K562 (cell line): ENCODE data around the gene SLC7A4. TPM values are rescaled to one million over a fixed set of nuclear protein-coding genes. Genes with fewer than 3 reads are reported as not detected.

Experiments
- BRCA1 ChIP-seq, 2 experiments: fragments of 450-650 bp in 1 of 2; sonication (generic) in 1 of 2; formaldehyde crosslinking in 1 of 2; IDR thresholded peaks; 2 replicates each; pipeline versions ENCODE4 v1.5.0 to v1.6.1; 2017 to 2020; ENCODE audit warnings: mild to moderate bottlenecking in 1 of 2, missing genetic modification reagents in 1 of 2
- CCNT2 ChIP-seq: IDR thresholded peaks from 2 replicates; pipeline ENCODE4 v1.6.1; 2011; ENCODE audit warnings: borderline replicate concordance, low read depth, mild to moderate bottlenecking, moderate library complexity, mixed read lengths, low read length; ENCODE audit not compliant: insufficient read length; ENCODE audit errors: extremely low read depth
- CHCHD3 ChIP-seq: fragments of 250-450 bp; sonication (Bioruptor Pico); IDR thresholded peaks from 2 replicates; pipeline ENCODE4 v2.1.2; 2022; ENCODE audit warnings: mild to moderate bottlenecking
- COPS2 ChIP-seq: fragments of 450-650 bp; conservative IDR thresholded peaks from 2 replicates; pipeline ENCODE4 v1.6.1; 2016; ENCODE audit warnings: mild to moderate bottlenecking, moderate library complexity
- CREB1 ChIP-seq, 2 experiments: sonication (generic) in 1 of 2; formaldehyde crosslinking in 1 of 2; IDR thresholded peaks; 2 replicates each; pipeline versions ENCODE4 v1.6.1 to v1.8.0; 2012 to 2022; ENCODE audit warnings: inconsistent platforms in 1 of 2, mild to moderate bottlenecking in 1 of 2, missing genetic modification reagents in 1 of 2, moderate library complexity in 1 of 2
- ERF ChIP-seq: fragments of 450-650 bp; formaldehyde crosslinking; IDR thresholded peaks from 2 replicates; pipeline ENCODE4 v1.4.0; 2020; ENCODE audit warnings: mild to moderate bottlenecking, mixed read lengths
- HDAC2 ChIP-seq: fragments of 450-650 bp; IDR thresholded peaks from 2 replicates; pipeline ENCODE4 v1.6.1; 2016; ENCODE audit warnings: mild to moderate bottlenecking
- KDM5B ChIP-seq: fragments of 200-600 bp; sonication (generic); IDR thresholded peaks from 2 replicates; pipeline ENCODE4 v1.6.1; 2012; ENCODE audit warnings: low read depth, mild to moderate bottlenecking, moderate library complexity, low read length, control low read depth, inconsistent platforms; ENCODE audit not compliant: insufficient replicate concordance
- KLF10 ChIP-seq: fragments of 250-450 bp; sonication (Bioruptor Pico); IDR thresholded peaks from 2 replicates; pipeline ENCODE4 v1.6.1; 2021; ENCODE audit warnings: matching md5 sums
- MAFG ChIP-seq: fragments of 450-650 bp; conservative IDR thresholded peaks from 2 replicates; pipeline ENCODE4 v1.6.1; 2016; ENCODE audit warnings: missing genetic modification characterization, missing compliant biosample characterization
- MXI1 ChIP-seq: IDR thresholded peaks from 2 replicates; pipeline ENCODE4 v1.6.1; 2011; ENCODE audit warnings: low read depth, mild to moderate bottlenecking, improper control_type of control experiment, low read length
- NONO ChIP-seq, 2 experiments: fragments of 200-400 bp in 1 of 2; fragments of 450-650 bp in 1 of 2; formaldehyde crosslinking in 1 of 2; IDR thresholded peaks; 2 replicates each; pipeline ENCODE4 v1.6.1; 2017; ENCODE audit warnings: low read depth in 2 of 2, mild to moderate bottlenecking in 2 of 2, moderate library complexity in 2 of 2, low read length in 1 of 2
- POLR2A ChIP-seq: fragments of 450-650 bp; conservative IDR thresholded peaks from 2 replicates; pipeline ENCODE4 v1.6.1; 2016
- RBM15 ChIP-seq: fragments of 200-400 bp; formaldehyde crosslinking; IDR thresholded peaks from 2 replicates; pipeline ENCODE4 v1.6.1; 2018; ENCODE audit warnings: mild to moderate bottlenecking, low read length, moderate library complexity; ENCODE audit not compliant: insufficient read depth
- TCF7L2 ChIP-seq: fragments of 150-350 bp; IDR thresholded peaks from 2 replicates; pipeline ENCODE4 v1.6.1; 2016; ENCODE audit warnings: low read depth, mild to moderate bottlenecking, low read length, moderate library complexity
- ZNF133 ChIP-seq: fragments of 250-450 bp; sonication (Bioruptor Pico); IDR thresholded peaks from 2 replicates; pipeline ENCODE4 v1.4.0; 2020; ENCODE audit warnings: mild to moderate bottlenecking
- ZNF217 ChIP-seq: sonication (generic); formaldehyde crosslinking; IDR thresholded peaks from 2 replicates; pipeline ENCODE4 v1.8.0; 2022; ENCODE audit warnings: mild to moderate bottlenecking, missing genetic modification reagents
- ZNF561 ChIP-seq: fragments of 450-650 bp; formaldehyde crosslinking; conservative IDR thresholded peaks from 2 replicates; pipeline ENCODE4 v1.4.0; 2020; ENCODE audit warnings: mild to moderate bottlenecking, moderate library complexity
- ZNF76 ChIP-seq: fragments of 250-450 bp; sonication (Bioruptor Pico); IDR thresholded peaks from 2 replicates; pipeline ENCODE4 v1.4.0; 2020; ENCODE audit warnings: mild to moderate bottlenecking, moderate library complexity, borderline replicate concordance
- ZNF830 ChIP-seq: fragments of 250-450 bp; sonication (Bioruptor Pico); IDR thresholded peaks from 2 replicates; pipeline ENCODE4 v1.5.0; 2021; ENCODE audit warnings: mild to moderate bottlenecking
- polyA plus RNA-seq, 8 experiments: library from polyadenylated mRNA; depleted of rRNA in 4 of 8; stranded (reverse) in 5 of 8; unstranded in 3 of 8; fragments of >200 nt; fragmentation: Nextera tagmentation in 2 of 8; fragmentation: Illumina TruSeq in 1 of 8; extraction: Ambion mirVana in 2 of 8; extraction: Trizol in 1 of 8; gene quantifications; 2 replicates each; pipeline versions ENCODE4 v1.2.1 to v1.2.3, GENCODE V29; 2011 to 2014; ENCODE audit warnings: inconsistent platforms in 1 of 8, missing spikeins in 1 of 8
- total RNA-seq, 7 experiments: library from RNA; depleted of rRNA in 6 of 7; stranded (reverse); fragments of >200 nt in 6 of 7; fragmentation: Illumina TruSeq in 2 of 7; extraction: Trizol in 2 of 7; gene quantifications; 2 replicates each; pipeline versions ENCODE4 v1.2.1 to v1.2.3, GENCODE V29; 2011 to 2021; ENCODE audit warnings: low replicate concordance in 1 of 7
- TF ChIP-seq, protein P1 (sequence below): fragments of 250-450 bp; sonication (Bioruptor Pico); IDR thresholded peaks from 2 replicates; pipeline ENCODE4 v1.8.0; 2021; ENCODE audit warnings: mild to moderate bottlenecking, moderate library complexity
- TF ChIP-seq, protein P2 (sequence below): fragments of 450-650 bp; IDR thresholded peaks from 2 replicates; pipeline ENCODE4 v1.6.1; 2016; ENCODE audit warnings: borderline replicate concordance
- TF ChIP-seq, protein P3 (sequence below): fragments of 250-450 bp; sonication (Bioruptor Pico); IDR thresholded peaks from 2 replicates; pipeline ENCODE4 v1.5.0; 2021
- TF ChIP-seq, protein P4 (sequence below): fragments of 450-650 bp; IDR thresholded peaks from 2 replicates; pipeline ENCODE4 v1.6.1; 2018; ENCODE audit warnings: mild to moderate bottlenecking, low read depth; ENCODE audit not compliant: partially characterized antibody

The SLC7A4 gene
- total and polyA plus RNA-seq, 9 of the 15 experiments (the other 6 are each of a cell fraction or from before 2014, with no cell fraction given) = not detected

DNA sequence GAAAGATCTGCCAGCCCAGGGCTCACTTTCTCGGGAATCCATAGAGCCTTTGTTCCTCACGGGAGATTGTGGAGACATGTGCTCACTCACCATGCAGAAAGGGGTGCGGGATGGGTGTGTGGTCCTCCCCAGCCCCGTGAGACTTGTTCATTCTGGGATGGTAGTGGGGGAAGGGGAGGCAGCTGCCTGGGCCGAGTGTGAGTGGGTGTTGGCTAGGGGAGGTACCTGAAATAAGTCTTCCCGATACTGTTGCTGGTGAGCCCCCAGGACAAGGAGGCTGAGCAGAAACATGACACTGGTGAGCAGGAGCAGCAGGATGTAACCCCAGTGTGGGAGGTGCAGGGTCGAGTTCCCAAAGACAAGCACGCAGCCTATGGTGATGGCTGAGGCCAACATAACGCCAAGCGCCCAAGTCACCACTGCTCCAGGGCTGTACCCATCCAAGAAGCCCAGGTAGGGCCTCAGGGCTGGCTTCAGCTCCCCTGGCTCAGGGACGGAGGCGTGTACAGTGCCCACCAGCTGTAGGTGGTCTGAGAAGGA lies 2.8 kb downstream of the SLC7A4 start (continued):
- TF ChIP-seq CCNT2 (no peak), ZNF217 (CRISPR knock-in tag) (no peak), CHCHD3 (CRISPR knock-in tag) (no peak), MAFG (tag) (no peak), ZNF133 (no peak), ERF (CRISPR knock-in tag) (no peak), TCF7L2 (no peak), HDAC2 (no peak), RBM15 (no peak), BRCA1 (IDR thresholded peaks at IDR 0.05) (no peak), BRCA1 (CRISPR knock-in tag; IDR thresholded peaks at IDR 0.05) (0 out of 2 replicates have a peak, but pooled peaks have one; percentile 57), MXI1 (no peak), NONO (IDR thresholded peaks at IDR 0.05; ENCODE audit: low read depth in 2 of 2, low read length in 1 of 2) (no peak), CREB1 (IDR thresholded peaks at IDR 0.05) (no peak), CREB1 (CRISPR knock-in tag; IDR thresholded peaks at IDR 0.05) (no peak), KLF10 (CRISPR knock-in tag) (no peak), ZNF561 (CRISPR knock-in tag) (no peak), KDM5B (peak; percentile 19), POLR2A (no peak), ZNF830 (CRISPR knock-in tag) (peak; percentile 62; the same call in 1 of the 2 replicates), ZNF76 (CRISPR knock-in tag) (no peak), COPS2 (no peak)
- TF ChIP-seq, protein P1, sequence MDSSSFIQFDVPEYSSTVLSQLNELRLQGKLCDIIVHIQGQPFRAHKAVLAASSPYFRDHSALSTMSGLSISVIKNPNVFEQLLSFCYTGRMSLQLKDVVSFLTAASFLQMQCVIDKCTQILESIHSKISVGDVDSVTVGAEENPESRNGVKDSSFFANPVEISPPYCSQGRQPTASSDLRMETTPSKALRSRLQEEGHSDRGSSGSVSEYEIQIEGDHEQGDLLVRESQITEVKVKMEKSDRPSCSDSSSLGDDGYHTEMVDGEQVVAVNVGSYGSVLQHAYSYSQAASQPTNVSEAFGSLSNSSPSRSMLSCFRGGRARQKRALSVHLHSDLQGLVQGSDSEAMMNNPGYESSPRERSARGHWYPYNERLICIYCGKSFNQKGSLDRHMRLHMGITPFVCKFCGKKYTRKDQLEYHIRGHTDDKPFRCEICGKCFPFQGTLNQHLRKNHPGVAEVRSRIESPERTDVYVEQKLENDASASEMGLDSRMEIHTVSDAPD (CRISPR knock-in tag) = no peak
- TF ChIP-seq, protein P2, sequence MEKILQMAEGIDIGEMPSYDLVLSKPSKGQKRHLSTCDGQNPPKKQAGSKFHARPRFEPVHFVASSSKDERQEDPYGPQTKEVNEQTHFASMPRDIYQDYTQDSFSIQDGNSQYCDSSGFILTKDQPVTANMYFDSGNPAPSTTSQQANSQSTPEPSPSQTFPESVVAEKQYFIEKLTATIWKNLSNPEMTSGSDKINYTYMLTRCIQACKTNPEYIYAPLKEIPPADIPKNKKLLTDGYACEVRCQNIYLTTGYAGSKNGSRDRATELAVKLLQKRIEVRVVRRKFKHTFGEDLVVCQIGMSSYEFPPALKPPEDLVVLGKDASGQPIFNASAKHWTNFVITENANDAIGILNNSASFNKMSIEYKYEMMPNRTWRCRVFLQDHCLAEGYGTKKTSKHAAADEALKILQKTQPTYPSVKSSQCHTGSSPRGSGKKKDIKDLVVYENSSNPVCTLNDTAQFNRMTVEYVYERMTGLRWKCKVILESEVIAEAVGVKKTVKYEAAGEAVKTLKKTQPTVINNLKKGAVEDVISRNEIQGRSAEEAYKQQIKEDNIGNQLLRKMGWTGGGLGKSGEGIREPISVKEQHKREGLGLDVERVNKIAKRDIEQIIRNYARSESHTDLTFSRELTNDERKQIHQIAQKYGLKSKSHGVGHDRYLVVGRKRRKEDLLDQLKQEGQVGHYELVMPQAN = no peak
- TF ChIP-seq, protein P3, sequence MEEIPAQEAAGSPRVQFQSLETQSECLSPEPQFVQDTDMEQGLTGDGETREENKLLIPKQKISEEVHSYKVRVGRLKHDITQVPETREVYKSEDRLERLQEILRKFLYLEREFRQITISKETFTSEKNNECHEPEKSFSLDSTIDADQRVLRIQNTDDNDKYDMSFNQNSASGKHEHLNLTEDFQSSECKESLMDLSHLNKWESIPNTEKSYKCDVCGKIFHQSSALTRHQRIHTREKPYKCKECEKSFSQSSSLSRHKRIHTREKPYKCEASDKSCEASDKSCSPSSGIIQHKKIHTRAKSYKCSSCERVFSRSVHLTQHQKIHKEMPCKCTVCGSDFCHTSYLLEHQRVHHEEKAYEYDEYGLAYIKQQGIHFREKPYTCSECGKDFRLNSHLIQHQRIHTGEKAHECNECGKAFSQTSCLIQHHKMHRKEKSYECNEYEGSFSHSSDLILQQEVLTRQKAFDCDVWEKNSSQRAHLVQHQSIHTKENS (CRISPR knock-in tag) = no peak
- TF ChIP-seq, protein P4, sequence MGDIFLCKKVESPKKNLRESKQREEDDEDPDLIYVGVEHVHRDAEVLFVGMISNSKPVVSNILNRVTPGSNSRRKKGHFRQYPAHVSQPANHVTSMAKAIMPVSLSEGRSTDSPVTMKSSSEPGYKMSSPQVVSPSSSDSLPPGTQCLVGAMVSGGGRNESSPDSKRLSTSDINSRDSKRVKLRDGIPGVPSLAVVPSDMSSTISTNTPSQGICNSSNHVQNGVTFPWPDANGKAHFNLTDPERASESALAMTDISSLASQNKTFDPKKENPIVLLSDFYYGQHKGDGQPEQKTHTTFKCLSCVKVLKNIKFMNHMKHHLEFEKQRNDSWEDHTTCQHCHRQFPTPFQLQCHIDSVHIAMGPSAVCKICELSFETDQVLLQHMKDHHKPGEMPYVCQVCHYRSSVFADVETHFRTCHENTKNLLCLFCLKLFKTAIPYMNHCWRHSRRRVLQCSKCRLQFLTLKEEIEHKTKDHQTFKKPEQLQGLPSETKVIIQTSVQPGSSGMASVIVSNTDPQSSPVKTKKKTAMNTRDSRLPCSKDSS = no peak
